ENCODE results near the gene PPP1R14B. TPM values are rescaled to one million over a fixed set of nuclear protein-coding genes. Genes with fewer than 3 reads are reported as not detected.

PPP1R14B gene, protein sequence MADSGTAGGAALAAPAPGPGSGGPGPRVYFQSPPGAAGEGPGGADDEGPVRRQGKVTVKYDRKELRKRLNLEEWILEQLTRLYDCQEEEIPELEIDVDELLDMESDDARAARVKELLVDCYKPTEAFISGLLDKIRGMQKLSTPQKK
- 286 and 296 TPM in 2 replicates for total RNA-seq
- long read RNA-seq: 0 reads

DNA sequence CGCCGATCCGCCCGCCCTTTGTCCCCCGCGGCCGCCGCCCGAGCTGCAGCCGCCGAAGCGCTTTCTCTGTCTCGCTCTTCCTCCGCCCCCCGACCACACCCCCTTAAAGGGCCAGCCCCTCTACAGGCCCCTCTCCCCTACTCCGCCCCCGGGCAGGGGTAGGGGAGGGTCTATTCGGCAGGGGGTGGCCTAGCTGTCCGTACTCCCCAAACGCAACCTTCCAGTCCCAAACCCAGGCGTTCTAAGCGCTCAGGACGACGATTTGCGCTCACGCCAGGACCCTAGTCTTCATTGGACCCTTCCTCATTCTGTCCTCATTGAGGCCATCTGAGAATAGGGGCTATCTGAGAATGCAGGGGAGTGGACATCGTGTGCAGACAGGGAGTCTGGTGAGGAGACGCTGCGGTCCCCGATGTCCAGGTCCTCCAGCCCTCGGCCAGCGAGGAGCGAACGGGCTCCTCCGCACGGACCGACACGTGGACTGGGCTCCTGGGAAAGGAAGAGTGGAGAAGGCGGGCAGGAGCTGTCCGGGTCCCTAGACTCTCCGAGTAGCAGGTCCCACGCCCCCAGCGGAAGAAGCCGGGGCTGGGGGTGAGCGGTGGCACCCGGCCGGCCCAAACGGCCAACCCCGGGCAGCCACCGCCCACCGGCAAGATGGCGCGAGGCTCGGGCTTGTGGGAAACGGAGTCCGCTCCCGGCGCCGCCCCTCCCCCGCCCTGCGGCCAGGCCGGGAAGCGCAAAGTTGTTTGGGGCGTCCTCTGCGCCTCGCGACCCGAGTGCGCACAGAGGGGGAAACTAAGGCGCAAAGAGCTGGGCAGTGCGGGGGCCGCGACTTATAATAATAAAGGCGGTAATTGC lies at the start of gene PPP1R14B:
TSS of gene PPP1R14B (minus strand) at position 73 of the 858 bp plus-strand sequence. CDS start 270 bp downstream, outside the sequence.
- H3K4me3 Mint-ChIP-seq: peak within 1 kb of the TSS; percentile 97
- DNase-seq (ENCODE audit: low read depth, low spot score): peak; percentile 86
- TF ChIP-seq, protein P1, sequence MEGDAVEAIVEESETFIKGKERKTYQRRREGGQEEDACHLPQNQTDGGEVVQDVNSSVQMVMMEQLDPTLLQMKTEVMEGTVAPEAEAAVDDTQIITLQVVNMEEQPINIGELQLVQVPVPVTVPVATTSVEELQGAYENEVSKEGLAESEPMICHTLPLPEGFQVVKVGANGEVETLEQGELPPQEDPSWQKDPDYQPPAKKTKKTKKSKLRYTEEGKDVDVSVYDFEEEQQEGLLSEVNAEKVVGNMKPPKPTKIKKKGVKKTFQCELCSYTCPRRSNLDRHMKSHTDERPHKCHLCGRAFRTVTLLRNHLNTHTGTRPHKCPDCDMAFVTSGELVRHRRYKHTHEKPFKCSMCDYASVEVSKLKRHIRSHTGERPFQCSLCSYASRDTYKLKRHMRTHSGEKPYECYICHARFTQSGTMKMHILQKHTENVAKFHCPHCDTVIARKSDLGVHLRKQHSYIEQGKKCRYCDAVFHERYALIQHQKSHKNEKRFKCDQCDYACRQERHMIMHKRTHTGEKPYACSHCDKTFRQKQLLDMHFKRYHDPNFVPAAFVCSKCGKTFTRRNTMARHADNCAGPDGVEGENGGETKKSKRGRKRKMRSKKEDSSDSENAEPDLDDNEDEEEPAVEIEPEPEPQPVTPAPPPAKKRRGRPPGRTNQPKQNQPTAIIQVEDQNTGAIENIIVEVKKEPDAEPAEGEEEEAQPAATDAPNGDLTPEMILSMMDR (conservative IDR thresholded peaks at IDR 0.05): peak; percentile 34
- no peaks in the 10 kb centered on the region for H3K9me3 Mint-ChIP-seq
- peak within 1 kb of the TSS; percentile 96 for H3K27ac Mint-ChIP-seq (ENCODE audit: unreplicated experiment)
- H3K36me3 Mint-ChIP-seq (ENCODE audit: low read depth): no peaks in the 10 kb centered on the region
- peaks cover 25% of the 10 kb centered on the region for H3K4me1 Mint-ChIP-seq
- peaks cover 3% of the 10 kb centered on the region for H3K27me3 Mint-ChIP-seq (ENCODE audit: low read depth)

- Mint-ChIP-seq H3K4me1 (peaks cover 21% of the 10 kb centered on the region), H3K9me3 (no peaks in the 10 kb centered on the region), H3K4me3 (no peak overlapping the region), H3K27ac (ENCODE audit: unreplicated experiment) (no peak overlapping the region), H3K27me3 (ENCODE audit: low read depth) (peaks cover 92% of the 10 kb centered on the region), H3K36me3 (ENCODE audit: low read depth) (no peaks in the 10 kb centered on the region)
- TF ChIP-seq, protein P1 (conservative IDR thresholded peaks at IDR 0.05): no peak
- DNase-seq (ENCODE audit: low read depth, low spot score): no peak
Observed at GRCh38 chr11:64296236-64296635, 49.5 kb upstream of the PPP1R14B start.

- TF ChIP-seq, protein P1 (conservative IDR thresholded peaks at IDR 0.05): no peak
- Mint-ChIP-seq H3K27me3 (ENCODE audit: low read depth) (peaks cover 92% of the 10 kb centered on the region), H3K27ac (ENCODE audit: unreplicated experiment) (no peak overlapping the region), H3K9me3 (no peaks in the 10 kb centered on the region), H3K4me3 (no peak overlapping the region), H3K36me3 (ENCODE audit: low read depth) (no peaks in the 10 kb centered on the region), H3K4me1 (peaks cover 20% of the 10 kb centered on the region)
- DNase-seq (ENCODE audit: low read depth, low spot score): no peak
Observed at GRCh38 chr11:64295760-64296159, 49.0 kb upstream of the PPP1R14B start.

DNA sequence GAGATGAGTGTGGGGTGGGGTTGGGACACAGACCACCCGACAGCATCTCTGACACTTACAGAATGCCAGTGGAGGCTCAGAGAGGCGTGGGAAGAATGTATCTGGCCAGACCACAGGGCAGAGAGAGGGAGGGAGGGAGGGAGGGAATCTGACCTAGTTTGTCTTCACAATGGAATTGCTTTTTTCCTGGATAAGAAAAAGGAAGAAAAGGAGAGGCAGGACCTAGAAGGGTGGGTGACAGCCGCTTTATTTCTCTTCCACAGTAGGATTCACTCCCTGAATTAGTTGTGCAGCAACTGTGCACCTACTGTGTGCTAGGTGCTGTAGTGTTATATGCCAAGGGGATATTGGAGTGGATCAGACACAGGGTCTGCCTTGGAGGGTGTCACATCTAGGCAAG lies 48.0 kb upstream of the PPP1R14B start:
- no peak for DNase-seq (ENCODE audit: low read depth, low spot score)
- peaks cover 92% of the 10 kb centered on the region for H3K27me3 Mint-ChIP-seq (ENCODE audit: low read depth)
- TF ChIP-seq, protein P1 (conservative IDR thresholded peaks at IDR 0.05): no peak
- H3K27ac Mint-ChIP-seq (ENCODE audit: unreplicated experiment): no peak overlapping the region
- no peak overlapping the region for H3K4me3 Mint-ChIP-seq
- H3K4me1 Mint-ChIP-seq: peaks cover 21% of the 10 kb centered on the region
- H3K9me3 Mint-ChIP-seq: no peaks in the 10 kb centered on the region
- H3K36me3 Mint-ChIP-seq (ENCODE audit: low read depth): no peaks in the 10 kb centered on the region

DNA sequence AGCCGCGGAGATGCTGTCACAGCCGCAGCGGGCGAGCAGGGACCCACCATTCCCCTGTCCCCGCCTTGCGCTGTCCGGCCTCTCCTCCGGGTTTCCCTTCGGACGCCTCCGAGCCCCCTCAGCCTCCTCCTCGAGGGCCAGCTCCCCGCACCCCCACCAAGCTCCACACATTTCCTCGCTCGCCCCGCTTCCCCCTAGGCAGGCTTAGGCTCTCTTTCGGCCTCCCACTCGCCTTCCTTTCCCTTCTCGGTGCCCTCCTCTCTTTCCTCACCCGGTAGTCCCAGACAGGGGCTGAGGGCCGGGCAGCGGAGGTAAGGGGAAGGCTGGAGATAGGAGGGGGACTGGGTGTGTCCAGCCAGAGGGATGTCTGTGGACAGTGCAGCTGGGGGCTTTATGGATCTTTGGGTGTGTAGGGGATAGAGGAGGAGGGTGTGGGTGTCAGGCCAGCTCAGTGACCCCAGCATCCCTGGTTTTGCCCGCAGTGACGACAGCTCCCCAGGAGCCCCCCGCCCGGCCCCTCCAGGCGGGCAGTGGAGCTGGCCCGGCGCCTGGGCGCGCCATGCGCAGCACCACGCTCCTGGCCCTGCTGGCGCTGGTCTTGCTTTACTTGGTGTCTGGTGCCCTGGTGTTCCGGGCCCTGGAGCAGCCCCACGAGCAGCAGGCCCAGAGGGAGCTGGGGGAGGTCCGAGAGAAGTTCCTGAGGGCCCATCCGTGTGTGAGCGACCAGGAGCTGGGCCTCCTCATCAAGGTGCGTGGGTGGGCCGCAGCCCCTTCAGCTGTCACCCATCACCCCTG lies 45.9 kb upstream of the PPP1R14B start:
- DNase-seq (ENCODE audit: low read depth, low spot score): no peak
- Mint-ChIP-seq H3K4me3 (no peak overlapping the region), H3K4me1 (peaks cover 19% of the 10 kb centered on the region), H3K27ac (ENCODE audit: unreplicated experiment) (no peak overlapping the region), H3K9me3 (no peaks in the 10 kb centered on the region), H3K36me3 (ENCODE audit: low read depth) (no peaks in the 10 kb centered on the region), H3K27me3 (ENCODE audit: low read depth) (peaks cover 81% of the 10 kb centered on the region)
- TF ChIP-seq, protein P1 (conservative IDR thresholded peaks at IDR 0.05): no peak
